GM19397 (cell line): ENCODE data around the gene DNM3.
"Not testable (repeated sequence)": the region's sequence is repeated elsewhere in the genome, so short reads cannot be mapped to it uniquely, and the experiment has no call there.

ENCODE experiments used
- ATAC-seq: cut with Tn5 transposase; IDR thresholded peaks from one replicate; pipeline ENCODE4 v1.9.1; 2021; ENCODE audit warnings: mild to moderate bottlenecking, moderate library complexity; ENCODE audit not compliant: unreplicated experiment

DNM3 gene

GRCh38 chr1:172401892-172402291 is 560.6 kb downstream of the DNM3 start:
- ATAC-seq: no peak

- ATAC-seq: no peak
Observed at GRCh38 chr1:172402878-172403569, 561.7 kb downstream of the DNM3 start.

- no peak for ATAC-seq
Observed at GRCh38 chr1:172404121-172404520, 562.8 kb downstream of the DNM3 start.

- ATAC-seq: no peak
Observed at GRCh38 chr1:172405912-172406311, 564.6 kb downstream of the DNM3 start.

GRCh38 chr1:172406968-172407367 is 565.7 kb downstream of the DNM3 start:
- no peak for ATAC-seq

GRCh38 chr1:172408958-172409357 is 567.7 kb downstream of the DNM3 start:
- no peak for ATAC-seq

- ATAC-seq: no peak
Observed at GRCh38 chr1:172410027-172410426, 568.7 kb downstream of the DNM3 start.

GRCh38 chr1:172411791-172412338 is 570.6 kb downstream of the DNM3 start:
- no peak for ATAC-seq

- ATAC-seq: no peak
Observed at GRCh38 chr1:172414331-172414730, 573.0 kb downstream of the DNM3 start.

GRCh38 chr1:172416496-172417035 is 575.3 kb downstream of the DNM3 start:
- ATAC-seq: no peak

- ATAC-seq: no peak
Observed at GRCh38 chr1:172417557-172417956, 576.3 kb downstream of the DNM3 start.

GRCh38 chr1:172420385-172420784 is 579.1 kb downstream of the DNM3 start, which contains the start of gene C1orf105:
Gene C1orf105, plus strand, starts transcription at chr1:172420685. Its CDS starts 201 bp downstream, at chr1:172420886.
- ATAC-seq: no peak

- no peak for ATAC-seq
Observed at GRCh38 chr1:172421974-172422604, 580.8 kb downstream of the DNM3 start.

- ATAC-seq: no peak
Observed at GRCh38 chr1:172423336-172423735, 582.0 kb downstream of the DNM3 start.

GRCh38 chr1:172425339-172425738 is 584.0 kb downstream of the DNM3 start:
- no peak for ATAC-seq

- ATAC-seq: no peak
Observed at GRCh38 chr1:172427191-172427590, 585.9 kb downstream of the DNM3 start.

GRCh38 chr1:172429331-172430127 is 588.2 kb downstream of the DNM3 start:
- ATAC-seq: no peak

- ATAC-seq: no peak
Observed at GRCh38 chr1:172430128-172430454, 588.8 kb downstream of the DNM3 start.

GRCh38 chr1:172431204-172431603 is 589.9 kb downstream of the DNM3 start:
- ATAC-seq: no peak

GRCh38 chr1:172431721-172432192 is 590.5 kb downstream of the DNM3 start:
- no peak for ATAC-seq

GRCh38 chr1:172437183-172437582 is 595.9 kb downstream of the DNM3 start:
- not testable (repeated sequence) for ATAC-seq
